ENCODE results near the gene NHLRC2.

Gene NHLRC2

DNA sequence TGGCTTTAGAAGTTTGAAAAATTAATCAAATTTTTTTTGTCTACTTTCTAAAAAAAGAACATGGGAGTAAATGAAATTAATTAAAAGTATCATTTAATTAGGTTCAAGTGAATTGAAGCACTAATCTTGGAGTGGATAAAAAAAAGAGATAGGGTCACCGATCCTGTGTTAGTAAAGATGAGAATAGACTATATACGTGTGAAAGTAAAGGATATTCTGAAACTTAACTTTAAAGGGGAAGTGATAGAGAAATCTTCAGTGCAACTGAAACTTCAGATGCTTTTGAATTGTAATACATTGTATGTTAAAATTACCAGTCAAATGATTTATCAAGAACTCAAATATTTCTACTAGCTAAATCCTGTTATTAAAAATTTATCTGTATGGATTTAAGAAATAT lies 4.8 kb downstream of the NHLRC2 start:
- TF ChIP-seq, protein P1, sequence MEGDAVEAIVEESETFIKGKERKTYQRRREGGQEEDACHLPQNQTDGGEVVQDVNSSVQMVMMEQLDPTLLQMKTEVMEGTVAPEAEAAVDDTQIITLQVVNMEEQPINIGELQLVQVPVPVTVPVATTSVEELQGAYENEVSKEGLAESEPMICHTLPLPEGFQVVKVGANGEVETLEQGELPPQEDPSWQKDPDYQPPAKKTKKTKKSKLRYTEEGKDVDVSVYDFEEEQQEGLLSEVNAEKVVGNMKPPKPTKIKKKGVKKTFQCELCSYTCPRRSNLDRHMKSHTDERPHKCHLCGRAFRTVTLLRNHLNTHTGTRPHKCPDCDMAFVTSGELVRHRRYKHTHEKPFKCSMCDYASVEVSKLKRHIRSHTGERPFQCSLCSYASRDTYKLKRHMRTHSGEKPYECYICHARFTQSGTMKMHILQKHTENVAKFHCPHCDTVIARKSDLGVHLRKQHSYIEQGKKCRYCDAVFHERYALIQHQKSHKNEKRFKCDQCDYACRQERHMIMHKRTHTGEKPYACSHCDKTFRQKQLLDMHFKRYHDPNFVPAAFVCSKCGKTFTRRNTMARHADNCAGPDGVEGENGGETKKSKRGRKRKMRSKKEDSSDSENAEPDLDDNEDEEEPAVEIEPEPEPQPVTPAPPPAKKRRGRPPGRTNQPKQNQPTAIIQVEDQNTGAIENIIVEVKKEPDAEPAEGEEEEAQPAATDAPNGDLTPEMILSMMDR (IDR thresholded peaks at IDR 0.05; ENCODE audit: insufficient read depth, missing control alignments) = no peak
- FAIRE-seq (no peak), DNase-seq (ENCODE audit: insufficient read length, low spot score) (no peak)

DNA sequence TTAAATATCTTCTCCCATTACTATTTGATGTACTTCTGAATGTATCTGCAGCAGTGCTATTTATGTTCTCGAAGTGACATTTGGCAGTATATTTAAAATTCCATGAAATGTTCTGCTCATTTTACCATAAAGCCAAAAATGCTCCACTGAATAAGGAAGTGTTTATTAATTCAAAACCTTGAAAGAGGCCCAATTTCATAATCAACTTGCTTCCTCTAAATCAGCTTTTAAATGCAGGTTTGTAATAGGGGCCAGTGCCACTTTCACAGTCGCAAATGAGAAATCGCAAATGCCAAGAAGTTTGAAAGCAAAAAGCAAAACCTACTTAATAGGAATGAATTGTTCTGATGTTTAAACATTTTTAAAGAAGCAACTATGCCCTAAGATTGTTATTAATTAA lies 11.4 kb downstream of the NHLRC2 start:
- TF ChIP-seq, protein P1 (IDR thresholded peaks at IDR 0.05; ENCODE audit: insufficient read depth, missing control alignments) = no peak
- FAIRE-seq (no peak), DNase-seq (ENCODE audit: insufficient read length, low spot score) (no peak)

DNA sequence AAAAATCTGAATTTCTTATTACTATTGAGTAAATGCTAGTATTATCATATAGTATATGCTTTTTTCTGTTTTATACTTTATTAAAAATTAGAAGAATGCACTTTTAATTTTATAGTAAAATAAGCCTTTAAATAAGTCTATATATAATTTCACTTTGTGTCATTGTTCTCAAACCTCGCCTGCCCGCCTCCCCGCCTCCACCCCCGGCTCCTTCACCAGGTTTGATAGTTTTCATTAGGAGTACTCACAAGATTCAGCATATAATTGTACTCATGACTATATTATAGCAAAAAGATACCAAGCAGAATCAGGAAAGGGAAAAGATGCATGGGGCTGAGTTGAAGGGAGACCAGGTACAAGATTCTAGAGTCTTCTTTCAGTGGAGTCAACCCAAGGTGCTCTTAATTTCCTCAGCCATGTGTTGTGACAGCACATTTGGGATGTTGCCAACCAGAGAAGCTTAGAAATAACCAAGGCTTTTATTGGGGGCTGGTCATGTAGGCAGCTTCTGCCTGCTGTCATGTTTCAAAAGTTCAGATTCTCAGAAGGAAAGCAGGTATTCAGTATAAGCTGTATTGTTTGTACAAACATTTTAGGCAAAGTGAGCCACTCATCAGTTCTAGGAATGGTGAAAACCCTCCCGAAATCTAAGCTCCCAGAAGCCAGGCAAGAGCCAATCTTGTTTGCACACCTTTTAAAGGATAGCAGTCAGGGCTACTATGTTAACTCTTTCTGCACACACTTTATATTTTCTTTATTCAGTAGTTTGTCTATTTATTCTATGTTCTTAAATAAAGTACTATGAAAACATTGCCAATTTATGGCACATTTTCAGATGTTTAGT lies 12.3 kb downstream of the NHLRC2 start:
- no peak for DNase-seq (ENCODE audit: insufficient read length, low spot score)
- TF ChIP-seq, protein P1 (IDR thresholded peaks at IDR 0.05; ENCODE audit: insufficient read depth, missing control alignments) = no peak
- FAIRE-seq = no peak

DNA sequence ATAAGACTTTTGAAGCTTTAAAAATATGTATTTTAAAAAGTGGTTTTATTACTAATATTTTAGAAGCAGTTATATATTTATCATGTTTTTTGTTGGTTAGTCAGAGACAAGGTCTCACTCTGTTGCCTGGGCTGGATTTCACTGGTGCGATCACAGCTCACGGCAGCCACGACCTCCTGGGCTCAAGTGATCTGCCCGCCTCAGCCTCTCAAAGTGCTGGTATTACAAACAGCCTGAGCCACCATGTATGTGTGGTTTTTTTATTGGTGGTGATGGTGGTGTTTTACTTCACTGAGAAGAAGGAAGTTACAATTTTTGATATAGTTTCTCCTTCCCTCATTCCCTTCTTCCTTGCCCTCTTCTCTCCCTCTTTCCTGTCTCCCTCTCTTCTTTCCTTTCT lies 13.4 kb downstream of the NHLRC2 start:
- FAIRE-seq (no peak), DNase-seq (ENCODE audit: insufficient read length, low spot score) (no peak)
- TF ChIP-seq, protein P1 (IDR thresholded peaks at IDR 0.05; ENCODE audit: insufficient read depth, missing control alignments) = no peak

DNA sequence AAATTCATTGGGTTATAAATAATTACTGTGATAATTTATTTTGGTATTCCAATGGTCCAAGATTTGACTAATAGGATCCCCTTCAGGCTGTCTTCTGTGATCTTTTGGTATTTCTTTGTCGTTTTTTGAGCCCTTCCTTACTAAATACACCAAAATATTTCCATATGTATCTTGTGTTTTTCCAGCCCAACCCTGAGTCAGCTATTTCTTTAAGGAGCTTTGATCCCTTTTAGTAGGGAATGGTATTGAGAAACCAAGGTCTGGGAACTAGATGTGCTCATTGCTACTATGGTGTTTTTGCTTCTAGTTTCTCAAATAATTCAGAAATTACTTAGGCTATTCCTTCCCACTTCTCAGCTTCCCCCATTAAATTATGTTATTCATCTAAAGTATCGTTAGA lies 15.3 kb downstream of the NHLRC2 start:
- DNase-seq (ENCODE audit: insufficient read length, low spot score) = no peak
- no peak for FAIRE-seq
- TF ChIP-seq, protein P1 (IDR thresholded peaks at IDR 0.05; ENCODE audit: insufficient read depth, missing control alignments) = no peak

DNA sequence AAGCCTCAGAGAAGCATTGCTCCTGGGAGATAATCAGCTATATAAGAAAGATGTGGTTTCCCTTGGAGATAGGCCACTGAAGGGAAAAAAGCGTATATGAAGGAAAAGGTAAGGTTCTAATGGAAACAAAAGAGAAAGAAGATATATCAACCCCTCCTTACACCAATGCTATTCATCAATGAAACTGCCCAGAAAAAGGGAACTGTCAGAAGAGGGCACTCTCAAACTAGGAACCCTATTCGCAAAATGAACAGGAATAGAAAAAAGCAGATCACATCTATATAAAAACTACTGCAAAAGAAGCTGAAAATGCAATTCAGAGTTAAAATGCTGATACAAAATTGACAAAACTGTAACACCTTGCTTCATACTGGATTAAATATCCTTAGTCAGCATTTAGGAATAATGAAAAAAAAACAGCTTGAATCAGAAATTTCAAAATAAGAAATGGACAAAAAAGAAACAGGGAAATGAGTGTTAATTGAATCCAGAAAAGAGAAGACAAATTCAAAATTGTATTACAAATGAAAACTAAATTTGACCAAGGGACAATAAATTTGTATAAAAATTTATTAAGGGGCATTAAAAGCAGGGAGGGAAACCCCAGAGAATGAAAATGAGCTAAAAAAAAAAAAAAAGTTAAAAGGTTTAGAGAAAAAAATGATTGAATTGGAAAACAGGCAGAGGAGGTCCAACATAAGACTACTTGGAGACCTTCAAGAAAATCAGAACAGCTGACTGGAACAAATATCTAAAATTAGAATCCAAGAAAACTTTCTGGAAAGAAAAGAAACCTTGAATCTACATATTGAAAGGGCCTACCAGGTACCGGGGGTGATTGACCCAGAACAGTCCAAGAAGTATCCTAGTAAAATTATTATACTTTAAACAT lies 17.9 kb downstream of the NHLRC2 start:
- TF ChIP-seq, protein P1 (IDR thresholded peaks at IDR 0.05; ENCODE audit: insufficient read depth, missing control alignments) = no peak
- DNase-seq (ENCODE audit: insufficient read length, low spot score) = no peak
- no peak for FAIRE-seq

Measured in D721Med (cell line).